ENCODE data around the gene ARPC3. TPM values are rescaled to one million over a fixed set of nuclear protein-coding genes. Genes with fewer than 3 reads are reported as not detected.

The ARPC3 gene
- total and polyA plus RNA-seq, 9 of the 15 experiments (the other 6 are each of a cell fraction or from before 2014, with no cell fraction given) = 74.2 to 575 (median 345) TPM

DNA sequence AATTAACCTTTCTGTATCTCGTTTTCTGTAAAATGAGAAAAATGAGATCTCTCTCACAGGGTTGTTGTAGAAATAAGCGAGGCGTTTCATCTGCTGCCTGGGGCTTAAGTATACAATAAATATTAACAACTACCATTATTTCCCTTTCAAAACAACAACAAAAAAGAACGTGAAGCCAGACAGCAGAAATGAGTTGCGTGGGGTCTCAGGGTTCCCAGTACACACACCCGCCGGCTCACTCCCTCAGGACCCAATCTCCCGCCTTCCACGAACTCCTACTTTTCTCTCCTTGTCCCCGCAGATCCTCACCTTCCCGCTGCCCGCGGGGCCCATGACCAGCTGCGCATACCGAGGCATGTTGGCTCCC is 17.7 kb upstream of the ARPC3 start (continued):
- TF ChIP-seq ESRRB (CRISPR knock-in tag; IDR thresholded peaks at IDR 0.05; ENCODE audit: borderline replicate concordance) (no peak), KAT2B (IDR thresholded peaks at IDR 0.05; ENCODE audit: low read depth, low read length) (no peak), MED1 (CRISPR knock-in tag; IDR thresholded peaks at IDR 0.05; ENCODE audit: borderline replicate concordance) (no peak), ZNF134 (CRISPR knock-in tag; conservative IDR thresholded peaks at IDR 0.05) (no peak), ZNF644 (tag; IDR thresholded peaks at IDR 0.05; ENCODE audit: low read depth) (no peak), ZNF57 (CRISPR knock-in tag; IDR thresholded peaks at IDR 0.05) (no peak), SAP30 (IDR thresholded peaks at IDR 0.05; ENCODE audit: borderline replicate concordance, insufficient read depth, low read depth, low read length, poor library complexity, severe bottlenecking) (peak; percentile 88), FOXP1 (CRISPR knock-in tag; IDR thresholded peaks at IDR 0.05) (0 out of 2 replicates have a peak, but pooled peaks have one; percentile 15), ZNF217 (CRISPR knock-in tag; IDR thresholded peaks at IDR 0.05) (no peak), TRIM24 (IDR thresholded peaks at IDR 0.05) (no peak), ETV1 (tag; conservative IDR thresholded peaks at IDR 0.05; ENCODE audit: low read depth) (no peak), ZNF717 (CRISPR knock-in tag; IDR thresholded peaks at IDR 0.05) (no peak)
- TF ChIP-seq, protein P1, sequence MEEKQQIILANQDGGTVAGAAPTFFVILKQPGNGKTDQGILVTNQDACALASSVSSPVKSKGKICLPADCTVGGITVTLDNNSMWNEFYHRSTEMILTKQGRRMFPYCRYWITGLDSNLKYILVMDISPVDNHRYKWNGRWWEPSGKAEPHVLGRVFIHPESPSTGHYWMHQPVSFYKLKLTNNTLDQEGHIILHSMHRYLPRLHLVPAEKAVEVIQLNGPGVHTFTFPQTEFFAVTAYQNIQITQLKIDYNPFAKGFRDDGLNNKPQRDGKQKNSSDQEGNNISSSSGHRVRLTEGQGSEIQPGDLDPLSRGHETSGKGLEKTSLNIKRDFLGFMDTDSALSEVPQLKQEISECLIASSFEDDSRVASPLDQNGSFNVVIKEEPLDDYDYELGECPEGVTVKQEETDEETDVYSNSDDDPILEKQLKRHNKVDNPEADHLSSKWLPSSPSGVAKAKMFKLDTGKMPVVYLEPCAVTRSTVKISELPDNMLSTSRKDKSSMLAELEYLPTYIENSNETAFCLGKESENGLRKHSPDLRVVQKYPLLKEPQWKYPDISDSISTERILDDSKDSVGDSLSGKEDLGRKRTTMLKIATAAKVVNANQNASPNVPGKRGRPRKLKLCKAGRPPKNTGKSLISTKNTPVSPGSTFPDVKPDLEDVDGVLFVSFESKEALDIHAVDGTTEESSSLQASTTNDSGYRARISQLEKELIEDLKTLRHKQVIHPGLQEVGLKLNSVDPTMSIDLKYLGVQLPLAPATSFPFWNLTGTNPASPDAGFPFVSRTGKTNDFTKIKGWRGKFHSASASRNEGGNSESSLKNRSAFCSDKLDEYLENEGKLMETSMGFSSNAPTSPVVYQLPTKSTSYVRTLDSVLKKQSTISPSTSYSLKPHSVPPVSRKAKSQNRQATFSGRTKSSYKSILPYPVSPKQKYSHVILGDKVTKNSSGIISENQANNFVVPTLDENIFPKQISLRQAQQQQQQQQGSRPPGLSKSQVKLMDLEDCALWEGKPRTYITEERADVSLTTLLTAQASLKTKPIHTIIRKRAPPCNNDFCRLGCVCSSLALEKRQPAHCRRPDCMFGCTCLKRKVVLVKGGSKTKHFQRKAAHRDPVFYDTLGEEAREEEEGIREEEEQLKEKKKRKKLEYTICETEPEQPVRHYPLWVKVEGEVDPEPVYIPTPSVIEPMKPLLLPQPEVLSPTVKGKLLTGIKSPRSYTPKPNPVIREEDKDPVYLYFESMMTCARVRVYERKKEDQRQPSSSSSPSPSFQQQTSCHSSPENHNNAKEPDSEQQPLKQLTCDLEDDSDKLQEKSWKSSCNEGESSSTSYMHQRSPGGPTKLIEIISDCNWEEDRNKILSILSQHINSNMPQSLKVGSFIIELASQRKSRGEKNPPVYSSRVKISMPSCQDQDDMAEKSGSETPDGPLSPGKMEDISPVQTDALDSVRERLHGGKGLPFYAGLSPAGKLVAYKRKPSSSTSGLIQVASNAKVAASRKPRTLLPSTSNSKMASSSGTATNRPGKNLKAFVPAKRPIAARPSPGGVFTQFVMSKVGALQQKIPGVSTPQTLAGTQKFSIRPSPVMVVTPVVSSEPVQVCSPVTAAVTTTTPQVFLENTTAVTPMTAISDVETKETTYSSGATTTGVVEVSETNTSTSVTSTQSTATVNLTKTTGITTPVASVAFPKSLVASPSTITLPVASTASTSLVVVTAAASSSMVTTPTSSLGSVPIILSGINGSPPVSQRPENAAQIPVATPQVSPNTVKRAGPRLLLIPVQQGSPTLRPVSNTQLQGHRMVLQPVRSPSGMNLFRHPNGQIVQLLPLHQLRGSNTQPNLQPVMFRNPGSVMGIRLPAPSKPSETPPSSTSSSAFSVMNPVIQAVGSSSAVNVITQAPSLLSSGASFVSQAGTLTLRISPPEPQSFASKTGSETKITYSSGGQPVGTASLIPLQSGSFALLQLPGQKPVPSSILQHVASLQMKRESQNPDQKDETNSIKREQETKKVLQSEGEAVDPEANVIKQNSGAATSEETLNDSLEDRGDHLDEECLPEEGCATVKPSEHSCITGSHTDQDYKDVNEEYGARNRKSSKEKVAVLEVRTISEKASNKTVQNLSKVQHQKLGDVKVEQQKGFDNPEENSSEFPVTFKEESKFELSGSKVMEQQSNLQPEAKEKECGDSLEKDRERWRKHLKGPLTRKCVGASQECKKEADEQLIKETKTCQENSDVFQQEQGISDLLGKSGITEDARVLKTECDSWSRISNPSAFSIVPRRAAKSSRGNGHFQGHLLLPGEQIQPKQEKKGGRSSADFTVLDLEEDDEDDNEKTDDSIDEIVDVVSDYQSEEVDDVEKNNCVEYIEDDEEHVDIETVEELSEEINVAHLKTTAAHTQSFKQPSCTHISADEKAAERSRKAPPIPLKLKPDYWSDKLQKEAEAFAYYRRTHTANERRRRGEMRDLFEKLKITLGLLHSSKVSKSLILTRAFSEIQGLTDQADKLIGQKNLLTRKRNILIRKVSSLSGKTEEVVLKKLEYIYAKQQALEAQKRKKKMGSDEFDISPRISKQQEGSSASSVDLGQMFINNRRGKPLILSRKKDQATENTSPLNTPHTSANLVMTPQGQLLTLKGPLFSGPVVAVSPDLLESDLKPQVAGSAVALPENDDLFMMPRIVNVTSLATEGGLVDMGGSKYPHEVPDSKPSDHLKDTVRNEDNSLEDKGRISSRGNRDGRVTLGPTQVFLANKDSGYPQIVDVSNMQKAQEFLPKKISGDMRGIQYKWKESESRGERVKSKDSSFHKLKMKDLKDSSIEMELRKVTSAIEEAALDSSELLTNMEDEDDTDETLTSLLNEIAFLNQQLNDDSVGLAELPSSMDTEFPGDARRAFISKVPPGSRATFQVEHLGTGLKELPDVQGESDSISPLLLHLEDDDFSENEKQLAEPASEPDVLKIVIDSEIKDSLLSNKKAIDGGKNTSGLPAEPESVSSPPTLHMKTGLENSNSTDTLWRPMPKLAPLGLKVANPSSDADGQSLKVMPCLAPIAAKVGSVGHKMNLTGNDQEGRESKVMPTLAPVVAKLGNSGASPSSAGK (IDR thresholded peaks at IDR 0.05) = no peak
- TF ChIP-seq, protein P2, sequence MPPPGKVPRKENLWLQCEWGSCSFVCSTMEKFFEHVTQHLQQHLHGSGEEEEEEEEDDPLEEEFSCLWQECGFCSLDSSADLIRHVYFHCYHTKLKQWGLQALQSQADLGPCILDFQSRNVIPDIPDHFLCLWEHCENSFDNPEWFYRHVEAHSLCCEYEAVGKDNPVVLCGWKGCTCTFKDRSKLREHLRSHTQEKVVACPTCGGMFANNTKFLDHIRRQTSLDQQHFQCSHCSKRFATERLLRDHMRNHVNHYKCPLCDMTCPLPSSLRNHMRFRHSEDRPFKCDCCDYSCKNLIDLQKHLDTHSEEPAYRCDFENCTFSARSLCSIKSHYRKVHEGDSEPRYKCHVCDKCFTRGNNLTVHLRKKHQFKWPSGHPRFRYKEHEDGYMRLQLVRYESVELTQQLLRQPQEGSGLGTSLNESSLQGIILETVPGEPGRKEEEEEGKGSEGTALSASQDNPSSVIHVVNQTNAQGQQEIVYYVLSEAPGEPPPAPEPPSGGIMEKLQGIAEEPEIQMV (tag; conservative IDR thresholded peaks at IDR 0.05; ENCODE audit: low read depth) = no peak
- TF ChIP-seq, protein P3, sequence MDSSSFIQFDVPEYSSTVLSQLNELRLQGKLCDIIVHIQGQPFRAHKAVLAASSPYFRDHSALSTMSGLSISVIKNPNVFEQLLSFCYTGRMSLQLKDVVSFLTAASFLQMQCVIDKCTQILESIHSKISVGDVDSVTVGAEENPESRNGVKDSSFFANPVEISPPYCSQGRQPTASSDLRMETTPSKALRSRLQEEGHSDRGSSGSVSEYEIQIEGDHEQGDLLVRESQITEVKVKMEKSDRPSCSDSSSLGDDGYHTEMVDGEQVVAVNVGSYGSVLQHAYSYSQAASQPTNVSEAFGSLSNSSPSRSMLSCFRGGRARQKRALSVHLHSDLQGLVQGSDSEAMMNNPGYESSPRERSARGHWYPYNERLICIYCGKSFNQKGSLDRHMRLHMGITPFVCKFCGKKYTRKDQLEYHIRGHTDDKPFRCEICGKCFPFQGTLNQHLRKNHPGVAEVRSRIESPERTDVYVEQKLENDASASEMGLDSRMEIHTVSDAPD (CRISPR knock-in tag; IDR thresholded peaks at IDR 0.05) = no peak
